H1 (cell line): Measurements from ENCODE around the gene ABCG1. TPM values are rescaled to one million over a fixed set of nuclear protein-coding genes. Genes with fewer than 3 reads are reported as not detected.

Experiments used
- KDM1A ChIP-seq: fragments of 200-600, 300-600 bp; sonication (generic); IDR thresholded peaks from 2 replicates; pipeline ENCODE4 v1.7.1; 2016; ENCODE audit warnings: mild to moderate bottlenecking, low read length, borderline replicate concordance
- RAD21 ChIP-seq, 2 experiments: IDR thresholded peaks in 1 of 2; conservative IDR thresholded peaks in 1 of 2; 2 replicates each; pipeline ENCODE4 v1.6.1; 2011; ENCODE audit warnings: low read depth in 2 of 2, low read length in 2 of 2, improper control_type of control experiment in 1 of 2, inconsistent platforms in 1 of 2, mild to moderate bottlenecking in 1 of 2, moderate library complexity in 1 of 2
- RNF2 ChIP-seq: fragments of 200-900, 300-1000 bp; sonication (generic); IDR thresholded peaks from 2 replicates; pipeline ENCODE4 v1.7.1; 2016; ENCODE audit warnings: borderline replicate concordance, low read depth, mild to moderate bottlenecking, antibody characterized with exemption, low read length; ENCODE audit not compliant: poor library complexity, severe bottlenecking; ENCODE audit errors: missing control alignments
- SIRT6 ChIP-seq: IDR thresholded peaks from one replicate; pipeline ENCODE4 v1.7.1; 2012; ENCODE audit warnings: low read length, inconsistent platforms
- SP4 ChIP-seq: IDR thresholded peaks from 2 replicates; pipeline ENCODE4 v1.6.1; 2012; ENCODE audit warnings: low read length, inconsistent platforms
- polyA plus RNA-seq, 7 experiments: library from polyadenylated mRNA; depleted of rRNA in 3 of 7; stranded (reverse) in 5 of 7; unstranded in 2 of 7; fragments of >200 nt in 5 of 7; fragments of 200-250 nt in 2 of 7; gene quantifications; 1 replicate in 5 of 7; 2 replicates in 1 of 7; 4 replicates in 1 of 7; pipeline versions ENCODE4 v1.2.1 to v1.2.3, GENCODE V29; 2011 to 2013; ENCODE audit warnings: missing spikeins in 2 of 7, mixed read lengths in 2 of 7
- total RNA-seq: library from RNA; stranded (reverse); fragmentation: NEBNext Ultra II Directional; extraction: Animal tissue kit (Norgen Biotek cat#: 25700); gene quantifications from 2 replicates; pipeline ENCODE4 v1.2.1, GENCODE V29; 2021
- TF ChIP-seq, protein P1 (sequence below): IDR thresholded peaks from 2 replicates; pipeline ENCODE4 v1.6.1; 2012; ENCODE audit warnings: inconsistent platforms
- TF ChIP-seq, protein P2 (sequence below): fragments of 300-600 bp; sonication (generic); IDR thresholded peaks from 2 replicates; pipeline ENCODE4 v1.7.1; 2012; ENCODE audit warnings: low read length, moderate library complexity, mild to moderate bottlenecking, inconsistent platforms; ENCODE audit not compliant: insufficient replicate concordance
- TF ChIP-seq, protein P3 (sequence below): IDR thresholded peaks from 2 replicates; pipeline ENCODE4 v1.6.1; 2011; ENCODE audit warnings: low read depth, mild to moderate bottlenecking, low read length; ENCODE audit not compliant: insufficient read depth

The ABCG1 gene
- total and polyA plus RNA-seq, 2 of the 8 experiments (the other 6 are each of a cell fraction or from before 2014, with no cell fraction given): 2.1 to 4.0 TPM

DNA sequence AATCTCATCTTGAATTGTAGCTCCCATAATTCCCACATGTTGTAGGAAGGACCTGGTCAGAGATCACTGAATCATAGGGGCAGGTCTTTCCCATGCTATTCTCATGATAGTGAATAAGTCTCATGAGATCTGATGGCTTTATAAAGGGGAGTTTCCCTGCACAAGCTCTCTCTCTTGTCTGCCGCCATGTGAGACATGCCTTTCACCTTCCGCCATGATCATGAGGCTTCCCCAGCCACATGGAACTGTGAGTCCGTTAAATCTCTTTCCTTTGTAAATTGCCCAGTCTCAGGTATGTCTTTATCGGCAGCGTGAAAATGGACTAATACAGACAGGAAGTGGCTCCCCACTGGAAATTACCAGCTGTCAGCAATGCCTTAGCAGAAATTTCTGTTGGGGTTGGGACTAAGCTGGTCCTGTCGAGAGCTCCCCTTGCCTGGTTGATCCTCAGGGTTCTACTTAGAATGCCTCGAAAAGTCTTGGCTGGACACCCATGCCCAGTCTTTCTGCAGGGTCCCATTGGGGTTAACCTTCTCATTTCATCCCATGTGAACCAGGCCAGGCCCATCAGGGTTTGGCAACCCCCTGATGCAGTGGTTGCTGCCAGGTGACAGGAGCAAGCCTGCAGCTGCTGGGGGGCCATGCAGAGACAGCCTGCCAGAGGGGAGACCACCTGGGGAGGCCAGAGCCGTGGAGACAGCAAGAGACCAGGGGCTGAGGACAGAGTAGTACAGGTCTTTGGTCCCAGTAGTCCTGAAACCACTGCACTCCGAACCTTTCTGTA, 2.8 kb upstream of the ABCG1 start (continued):
- TF ChIP-seq, protein P1, sequence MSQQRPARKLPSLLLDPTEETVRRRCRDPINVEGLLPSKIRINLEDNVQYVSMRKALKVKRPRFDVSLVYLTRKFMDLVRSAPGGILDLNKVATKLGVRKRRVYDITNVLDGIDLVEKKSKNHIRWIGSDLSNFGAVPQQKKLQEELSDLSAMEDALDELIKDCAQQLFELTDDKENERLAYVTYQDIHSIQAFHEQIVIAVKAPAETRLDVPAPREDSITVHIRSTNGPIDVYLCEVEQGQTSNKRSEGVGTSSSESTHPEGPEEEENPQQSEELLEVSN: no peak
- TF ChIP-seq KDM1A: no peak
- TF ChIP-seq, protein P2, sequence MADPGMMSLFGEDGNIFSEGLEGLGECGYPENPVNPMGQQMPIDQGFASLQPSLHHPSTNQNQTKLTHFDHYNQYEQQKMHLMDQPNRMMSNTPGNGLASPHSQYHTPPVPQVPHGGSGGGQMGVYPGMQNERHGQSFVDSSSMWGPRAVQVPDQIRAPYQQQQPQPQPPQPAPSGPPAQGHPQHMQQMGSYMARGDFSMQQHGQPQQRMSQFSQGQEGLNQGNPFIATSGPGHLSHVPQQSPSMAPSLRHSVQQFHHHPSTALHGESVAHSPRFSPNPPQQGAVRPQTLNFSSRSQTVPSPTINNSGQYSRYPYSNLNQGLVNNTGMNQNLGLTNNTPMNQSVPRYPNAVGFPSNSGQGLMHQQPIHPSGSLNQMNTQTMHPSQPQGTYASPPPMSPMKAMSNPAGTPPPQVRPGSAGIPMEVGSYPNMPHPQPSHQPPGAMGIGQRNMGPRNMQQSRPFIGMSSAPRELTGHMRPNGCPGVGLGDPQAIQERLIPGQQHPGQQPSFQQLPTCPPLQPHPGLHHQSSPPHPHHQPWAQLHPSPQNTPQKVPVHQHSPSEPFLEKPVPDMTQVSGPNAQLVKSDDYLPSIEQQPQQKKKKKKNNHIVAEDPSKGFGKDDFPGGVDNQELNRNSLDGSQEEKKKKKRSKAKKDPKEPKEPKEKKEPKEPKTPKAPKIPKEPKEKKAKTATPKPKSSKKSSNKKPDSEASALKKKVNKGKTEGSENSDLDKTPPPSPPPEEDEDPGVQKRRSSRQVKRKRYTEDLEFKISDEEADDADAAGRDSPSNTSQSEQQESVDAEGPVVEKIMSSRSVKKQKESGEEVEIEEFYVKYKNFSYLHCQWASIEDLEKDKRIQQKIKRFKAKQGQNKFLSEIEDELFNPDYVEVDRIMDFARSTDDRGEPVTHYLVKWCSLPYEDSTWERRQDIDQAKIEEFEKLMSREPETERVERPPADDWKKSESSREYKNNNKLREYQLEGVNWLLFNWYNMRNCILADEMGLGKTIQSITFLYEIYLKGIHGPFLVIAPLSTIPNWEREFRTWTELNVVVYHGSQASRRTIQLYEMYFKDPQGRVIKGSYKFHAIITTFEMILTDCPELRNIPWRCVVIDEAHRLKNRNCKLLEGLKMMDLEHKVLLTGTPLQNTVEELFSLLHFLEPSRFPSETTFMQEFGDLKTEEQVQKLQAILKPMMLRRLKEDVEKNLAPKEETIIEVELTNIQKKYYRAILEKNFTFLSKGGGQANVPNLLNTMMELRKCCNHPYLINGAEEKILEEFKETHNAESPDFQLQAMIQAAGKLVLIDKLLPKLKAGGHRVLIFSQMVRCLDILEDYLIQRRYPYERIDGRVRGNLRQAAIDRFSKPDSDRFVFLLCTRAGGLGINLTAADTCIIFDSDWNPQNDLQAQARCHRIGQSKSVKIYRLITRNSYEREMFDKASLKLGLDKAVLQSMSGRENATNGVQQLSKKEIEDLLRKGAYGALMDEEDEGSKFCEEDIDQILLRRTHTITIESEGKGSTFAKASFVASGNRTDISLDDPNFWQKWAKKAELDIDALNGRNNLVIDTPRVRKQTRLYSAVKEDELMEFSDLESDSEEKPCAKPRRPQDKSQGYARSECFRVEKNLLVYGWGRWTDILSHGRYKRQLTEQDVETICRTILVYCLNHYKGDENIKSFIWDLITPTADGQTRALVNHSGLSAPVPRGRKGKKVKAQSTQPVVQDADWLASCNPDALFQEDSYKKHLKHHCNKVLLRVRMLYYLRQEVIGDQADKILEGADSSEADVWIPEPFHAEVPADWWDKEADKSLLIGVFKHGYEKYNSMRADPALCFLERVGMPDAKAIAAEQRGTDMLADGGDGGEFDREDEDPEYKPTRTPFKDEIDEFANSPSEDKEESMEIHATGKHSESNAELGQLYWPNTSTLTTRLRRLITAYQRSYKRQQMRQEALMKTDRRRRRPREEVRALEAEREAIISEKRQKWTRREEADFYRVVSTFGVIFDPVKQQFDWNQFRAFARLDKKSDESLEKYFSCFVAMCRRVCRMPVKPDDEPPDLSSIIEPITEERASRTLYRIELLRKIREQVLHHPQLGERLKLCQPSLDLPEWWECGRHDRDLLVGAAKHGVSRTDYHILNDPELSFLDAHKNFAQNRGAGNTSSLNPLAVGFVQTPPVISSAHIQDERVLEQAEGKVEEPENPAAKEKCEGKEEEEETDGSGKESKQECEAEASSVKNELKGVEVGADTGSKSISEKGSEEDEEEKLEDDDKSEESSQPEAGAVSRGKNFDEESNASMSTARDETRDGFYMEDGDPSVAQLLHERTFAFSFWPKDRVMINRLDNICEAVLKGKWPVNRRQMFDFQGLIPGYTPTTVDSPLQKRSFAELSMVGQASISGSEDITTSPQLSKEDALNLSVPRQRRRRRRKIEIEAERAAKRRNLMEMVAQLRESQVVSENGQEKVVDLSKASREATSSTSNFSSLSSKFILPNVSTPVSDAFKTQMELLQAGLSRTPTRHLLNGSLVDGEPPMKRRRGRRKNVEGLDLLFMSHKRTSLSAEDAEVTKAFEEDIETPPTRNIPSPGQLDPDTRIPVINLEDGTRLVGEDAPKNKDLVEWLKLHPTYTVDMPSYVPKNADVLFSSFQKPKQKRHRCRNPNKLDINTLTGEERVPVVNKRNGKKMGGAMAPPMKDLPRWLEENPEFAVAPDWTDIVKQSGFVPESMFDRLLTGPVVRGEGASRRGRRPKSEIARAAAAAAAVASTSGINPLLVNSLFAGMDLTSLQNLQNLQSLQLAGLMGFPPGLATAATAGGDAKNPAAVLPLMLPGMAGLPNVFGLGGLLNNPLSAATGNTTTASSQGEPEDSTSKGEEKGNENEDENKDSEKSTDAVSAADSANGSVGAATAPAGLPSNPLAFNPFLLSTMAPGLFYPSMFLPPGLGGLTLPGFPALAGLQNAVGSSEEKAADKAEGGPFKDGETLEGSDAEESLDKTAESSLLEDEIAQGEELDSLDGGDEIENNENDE: no peak
- TF ChIP-seq RAD21 (IDR thresholded peaks at IDR 0.05 in 1 of 2, conservative IDR thresholded peaks at IDR 0.05 in 1 of 2; ENCODE audit: low read depth in 2 of 2, low read length in 2 of 2): no peak
- TF ChIP-seq SIRT6: no peak
- TF ChIP-seq RNF2: no peak
- TF ChIP-seq, protein P3, sequence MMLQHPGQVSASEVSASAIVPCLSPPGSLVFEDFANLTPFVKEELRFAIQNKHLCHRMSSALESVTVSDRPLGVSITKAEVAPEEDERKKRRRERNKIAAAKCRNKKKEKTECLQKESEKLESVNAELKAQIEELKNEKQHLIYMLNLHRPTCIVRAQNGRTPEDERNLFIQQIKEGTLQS: no peak
- TF ChIP-seq SP4: no peak
